ENCODE measurements around the gene HSPH1. TPM values are rescaled to one million over a fixed set of nuclear protein-coding genes. Genes with fewer than 3 reads are reported as not detected.

The HSPH1 gene
- total RNA-seq, 4 donors from 2014 or later: 33.4 to 48.2 (median 42.1) TPM

GRCh38 chr13:31134039-31134711 is 27.5 kb downstream of the HSPH1 start:
- TF ChIP-seq POLR2A (IDR thresholded peaks at IDR 0.05; ENCODE audit: low read depth) (no peak), CTCF (IDR thresholded peaks at IDR 0.05) (no peak), EP300 (IDR thresholded peaks at IDR 0.05) (no peak), POLR2AphosphoS5 (IDR thresholded peaks at IDR 0.05) (no peak)
- no peak overlapping the region for H3K27ac ChIP-seq (replicated peaks in 1 of 4)
- DNase-seq (ENCODE audit: extremely low spot score): no peak
- intact Hi-C loops (cut with DNase I): no loop called here
- H3K4me1 ChIP-seq: no peaks in the 10 kb centered on the region
- no peaks in the 10 kb centered on the region for H3K27me3 ChIP-seq
- 83% methylated on average over 3 of the region's 3 CpGs for WGBS
- no peaks in the 10 kb centered on the region for H3K9me3 ChIP-seq
- H3K36me3 ChIP-seq: peaks cover 35 to 57% (median 41%) of the 10 kb centered on the region in 4 donors
- H3K4me3 ChIP-seq: no peak overlapping the region

- H3K27me3 ChIP-seq: no peaks in the 10 kb centered on the region
- TF ChIP-seq CTCF (IDR thresholded peaks at IDR 0.05) (no peak), EP300 (IDR thresholded peaks at IDR 0.05) (no peak), POLR2AphosphoS5 (IDR thresholded peaks at IDR 0.05) (no peak), POLR2A (IDR thresholded peaks at IDR 0.05; ENCODE audit: low read depth) (no peak)
Observed at GRCh38 chr13:31133621-31134020, 28.1 kb downstream of the HSPH1 start.

DNA sequence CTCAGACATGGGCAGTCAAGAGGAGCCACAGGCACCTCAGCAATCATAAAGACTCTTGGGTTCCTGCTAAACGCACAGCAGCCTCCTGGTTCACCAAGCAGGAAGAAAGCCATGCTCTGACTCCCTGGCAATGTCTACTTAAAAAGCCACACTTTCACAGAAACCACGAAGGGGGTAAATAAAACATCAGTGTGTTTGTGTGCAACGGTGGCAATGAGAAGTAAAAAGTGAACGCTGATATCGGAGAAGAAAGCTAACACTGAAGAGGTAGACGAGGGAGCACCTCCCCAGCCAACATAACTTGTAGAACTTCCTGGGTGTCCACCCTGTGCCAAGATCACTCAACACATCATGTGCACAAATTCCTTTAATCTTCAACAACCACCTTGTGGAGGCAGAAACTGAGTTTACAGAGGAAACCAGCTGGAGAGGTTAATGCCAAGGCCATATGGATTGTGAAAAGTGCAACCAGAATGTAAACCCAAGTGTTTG is 30.2 kb downstream of the HSPH1 start:
- intact Hi-C loops (cut with DNase I): no loop called here
- Histone ChIP-seq H3K36me3 (peaks cover 9 to 31% (median 15%) of the 10 kb centered on the region in 4 donors), H3K9me3 (no peaks in the 10 kb centered on the region), H3K4me3 (no peak overlapping the region), H3K27me3 (peaks cover 0 to 5% (median 0%) of the 10 kb centered on the region in 4 donors), H3K27ac (replicated peaks in 1 of 4) (no peak overlapping the region), H3K4me1 (no peaks in the 10 kb centered on the region)
- DNase-seq (ENCODE audit: extremely low spot score): no peak
- TF ChIP-seq CTCF (IDR thresholded peaks at IDR 0.05): no peak
- no peak for TF ChIP-seq POLR2A (IDR thresholded peaks at IDR 0.05; ENCODE audit: low read depth)
- TF ChIP-seq POLR2AphosphoS5 (IDR thresholded peaks at IDR 0.05): no peak
- no peak for TF ChIP-seq EP300 (IDR thresholded peaks at IDR 0.05)
- 75% methylated on average over 6 of the region's 6 CpGs for WGBS

More at GRCh38 chr13:31133621-31134020, 28.1 kb downstream of the HSPH1 start:
- WGBS: 80% methylated on average over 5 of the region's 5 CpGs
- no peaks in the 10 kb centered on the region for H3K4me1 ChIP-seq
- no peaks in the 10 kb centered on the region for H3K9me3 ChIP-seq
- no peak overlapping the region for H3K27ac ChIP-seq (replicated peaks in 1 of 4)
- no peak for DNase-seq (ENCODE audit: extremely low spot score)
- H3K4me3 ChIP-seq: no peak overlapping the region
- H3K36me3 ChIP-seq: peaks cover 30 to 52% (median 36%) of the 10 kb centered on the region in 4 donors
- intact Hi-C loops (cut with DNase I): no loop called here

- Histone ChIP-seq H3K27ac (replicated peaks in 1 of 4) (no peak overlapping the region), H3K36me3 (peaks cover 0 to 13% (median 0%) of the 10 kb centered on the region in 4 donors), H3K4me1 (no peaks in the 10 kb centered on the region), H3K9me3 (no peaks in the 10 kb centered on the region), H3K27me3 (peaks cover 0 to 19% (median 0%) of the 10 kb centered on the region in 4 donors), H3K4me3 (no peak overlapping the region)
- DNase-seq (ENCODE audit: extremely low spot score): no peak
- intact Hi-C loops (cut with DNase I): no loop called here
- 69% methylated on average over 6 of the region's 8 CpGs for WGBS
- TF ChIP-seq CTCF (IDR thresholded peaks at IDR 0.05): no peak
- no peak for TF ChIP-seq EP300 (IDR thresholded peaks at IDR 0.05)
- no peak for TF ChIP-seq POLR2A (IDR thresholded peaks at IDR 0.05; ENCODE audit: low read depth)
- TF ChIP-seq POLR2AphosphoS5 (IDR thresholded peaks at IDR 0.05): no peak
Observed at GRCh38 chr13:31129419-31129818, 32.3 kb downstream of the HSPH1 start.

All from esophagus muscularis mucosa (tissue), 4 donors.